Measurements from ENCODE around the gene RHBDL3. TPM values are rescaled to one million over a fixed set of nuclear protein-coding genes. Genes with fewer than 3 reads are reported as not detected.

Gene RHBDL3
- total RNA-seq, 1 experiment from 2014 or later: not detected

DNA sequence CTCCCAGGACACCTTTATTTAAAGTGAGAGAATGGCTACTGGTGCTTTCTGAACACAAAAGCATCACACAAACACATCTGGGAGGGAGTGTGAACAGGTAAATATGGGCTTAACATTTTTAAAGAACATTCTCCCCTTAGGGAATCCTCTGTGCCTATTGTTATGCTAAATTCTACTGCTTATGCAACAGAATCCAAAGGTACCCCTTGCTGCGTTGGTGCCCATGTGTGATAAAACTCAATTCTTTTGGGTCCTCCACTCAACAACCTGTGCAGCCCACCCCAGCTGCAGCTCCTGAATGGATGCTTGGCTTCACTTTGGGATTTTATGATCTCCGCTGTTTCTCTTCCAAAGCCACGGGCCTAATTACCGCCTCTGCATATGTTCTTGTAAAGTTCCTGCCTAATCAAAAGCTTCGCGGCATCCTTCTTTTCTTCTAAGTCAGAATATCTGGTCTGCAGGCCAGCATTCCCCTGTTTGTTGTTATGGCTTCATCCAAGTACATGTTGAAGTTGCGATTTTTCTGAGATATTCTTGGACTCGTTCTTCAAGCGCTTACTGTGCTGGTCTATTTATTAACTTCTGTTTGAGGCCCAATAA is 23.9 kb downstream of the RHBDL3 start:
- TF ChIP-seq, protein P1, sequence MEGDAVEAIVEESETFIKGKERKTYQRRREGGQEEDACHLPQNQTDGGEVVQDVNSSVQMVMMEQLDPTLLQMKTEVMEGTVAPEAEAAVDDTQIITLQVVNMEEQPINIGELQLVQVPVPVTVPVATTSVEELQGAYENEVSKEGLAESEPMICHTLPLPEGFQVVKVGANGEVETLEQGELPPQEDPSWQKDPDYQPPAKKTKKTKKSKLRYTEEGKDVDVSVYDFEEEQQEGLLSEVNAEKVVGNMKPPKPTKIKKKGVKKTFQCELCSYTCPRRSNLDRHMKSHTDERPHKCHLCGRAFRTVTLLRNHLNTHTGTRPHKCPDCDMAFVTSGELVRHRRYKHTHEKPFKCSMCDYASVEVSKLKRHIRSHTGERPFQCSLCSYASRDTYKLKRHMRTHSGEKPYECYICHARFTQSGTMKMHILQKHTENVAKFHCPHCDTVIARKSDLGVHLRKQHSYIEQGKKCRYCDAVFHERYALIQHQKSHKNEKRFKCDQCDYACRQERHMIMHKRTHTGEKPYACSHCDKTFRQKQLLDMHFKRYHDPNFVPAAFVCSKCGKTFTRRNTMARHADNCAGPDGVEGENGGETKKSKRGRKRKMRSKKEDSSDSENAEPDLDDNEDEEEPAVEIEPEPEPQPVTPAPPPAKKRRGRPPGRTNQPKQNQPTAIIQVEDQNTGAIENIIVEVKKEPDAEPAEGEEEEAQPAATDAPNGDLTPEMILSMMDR (IDR thresholded peaks at IDR 0.05; ENCODE audit: unreplicated experiment): no peak
- Mint-ChIP-seq H3K36me3 (ENCODE audit: insufficient read depth, unreplicated experiment) (no peaks in the 10 kb centered on the region), H3K9me3 (ENCODE audit: unreplicated experiment) (no peaks in the 10 kb centered on the region), H3K4me3 (ENCODE audit: unreplicated experiment) (no peak overlapping the region), H3K27me3 (ENCODE audit: insufficient read depth, unreplicated experiment) (peaks cover 8% of the 10 kb centered on the region), H3K27ac (ENCODE audit: low read depth, unreplicated experiment) (no peak overlapping the region), H3K4me1 (ENCODE audit: insufficient read depth, unreplicated experiment) (no peaks in the 10 kb centered on the region)
- no peak for DNase-seq (ENCODE audit: unreplicated experiment)
- POLR2A ChIA-PET: no interaction called here
- BruUV-seq (replicated peaks): no TSS peak
- CTCF ChIA-PET: no interaction called here
- intact Hi-C loops (cut with micrococcal nuclease): no loop called here

DNA sequence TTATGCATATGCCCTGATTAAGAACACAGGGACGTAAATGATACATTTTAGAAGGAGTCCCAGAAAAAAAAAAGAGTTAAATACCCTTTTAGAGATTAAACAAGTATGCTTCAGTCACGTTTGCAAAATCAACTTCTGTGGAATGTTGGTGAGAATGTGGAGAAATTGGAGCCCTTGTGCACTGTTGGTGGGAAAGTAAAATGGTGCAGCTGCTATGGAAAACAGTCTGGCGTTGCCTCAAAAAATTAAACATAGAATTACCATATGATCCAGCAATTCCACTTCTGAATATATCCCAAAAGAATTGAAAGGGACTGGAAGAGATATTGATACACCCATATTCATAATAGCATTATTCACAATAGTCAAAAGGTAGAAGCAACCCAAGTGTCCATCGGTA is 26.5 kb downstream of the RHBDL3 start:
- H3K9me3 Mint-ChIP-seq (ENCODE audit: unreplicated experiment): no peaks in the 10 kb centered on the region
- no peak overlapping the region for H3K27ac Mint-ChIP-seq (ENCODE audit: low read depth, unreplicated experiment)
- H3K4me3 Mint-ChIP-seq (ENCODE audit: unreplicated experiment): no peak overlapping the region
- H3K27me3 Mint-ChIP-seq (ENCODE audit: insufficient read depth, unreplicated experiment): no peaks in the 10 kb centered on the region
- CTCF ChIA-PET: interaction anchor here (0.7 kb wide), 1 partner anchor 13 kb away, joined by 3 read pairs; no protein-coding TSS in a partner anchor
- TF ChIP-seq, protein P1 (IDR thresholded peaks at IDR 0.05; ENCODE audit: unreplicated experiment): no peak
- DNase-seq (ENCODE audit: unreplicated experiment): no peak
- POLR2A ChIA-PET: interaction anchor here (0.6 kb wide), 1 partner anchor 9 kb away, joined by 3 read pairs; no protein-coding TSS in a partner anchor
- no peaks in the 10 kb centered on the region for H3K4me1 Mint-ChIP-seq (ENCODE audit: insufficient read depth, unreplicated experiment)
- H3K36me3 Mint-ChIP-seq (ENCODE audit: insufficient read depth, unreplicated experiment): no peaks in the 10 kb centered on the region
- no TSS peak for BruUV-seq (replicated peaks)
- intact Hi-C loops (cut with micrococcal nuclease): no loop called here

DNA sequence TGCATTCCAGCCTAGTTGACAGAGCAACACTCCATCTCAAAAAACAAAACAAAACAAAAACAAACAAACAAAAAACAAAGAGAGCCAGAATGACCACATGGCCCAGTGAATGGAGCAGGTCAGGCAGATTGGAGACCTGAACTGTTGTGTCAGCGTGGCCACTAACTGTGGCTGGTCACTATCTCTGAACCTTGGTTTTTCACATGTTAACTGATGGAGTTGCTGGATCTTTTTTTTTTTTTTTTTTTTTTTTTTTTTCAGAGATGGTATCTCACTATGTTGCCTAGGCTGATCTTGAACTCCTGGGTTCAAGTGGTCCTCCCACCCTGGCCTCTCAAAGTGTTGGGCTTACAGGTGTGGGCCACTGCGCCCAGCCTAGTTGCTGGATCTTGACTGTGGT is 31.8 kb downstream of the RHBDL3 start:
- Mint-ChIP-seq H3K4me1 (ENCODE audit: insufficient read depth, unreplicated experiment) (no peaks in the 10 kb centered on the region), H3K27ac (ENCODE audit: low read depth, unreplicated experiment) (no peak overlapping the region), H3K4me3 (ENCODE audit: unreplicated experiment) (no peak overlapping the region), H3K36me3 (ENCODE audit: insufficient read depth, unreplicated experiment) (no peaks in the 10 kb centered on the region), H3K9me3 (ENCODE audit: unreplicated experiment) (no peaks in the 10 kb centered on the region), H3K27me3 (ENCODE audit: insufficient read depth, unreplicated experiment) (no peaks in the 10 kb centered on the region)
- BruUV-seq (replicated peaks): no TSS peak
- CTCF ChIA-PET: interaction anchor here (0.7 kb wide), 1 partner anchor 23 kb away, joined by 3 read pairs; no protein-coding TSS in a partner anchor
- TF ChIP-seq, protein P1 (IDR thresholded peaks at IDR 0.05; ENCODE audit: unreplicated experiment): no peak
- no peak for DNase-seq (ENCODE audit: unreplicated experiment)
- intact Hi-C loops (cut with micrococcal nuclease): no loop called here
- POLR2A ChIA-PET: interaction anchor here (0.7 to 1.8 kb wide), 2 partner anchors 10 to 19 kb away, joined by 3 to 5 read pairs; no protein-coding TSS in a partner anchor

DNA sequence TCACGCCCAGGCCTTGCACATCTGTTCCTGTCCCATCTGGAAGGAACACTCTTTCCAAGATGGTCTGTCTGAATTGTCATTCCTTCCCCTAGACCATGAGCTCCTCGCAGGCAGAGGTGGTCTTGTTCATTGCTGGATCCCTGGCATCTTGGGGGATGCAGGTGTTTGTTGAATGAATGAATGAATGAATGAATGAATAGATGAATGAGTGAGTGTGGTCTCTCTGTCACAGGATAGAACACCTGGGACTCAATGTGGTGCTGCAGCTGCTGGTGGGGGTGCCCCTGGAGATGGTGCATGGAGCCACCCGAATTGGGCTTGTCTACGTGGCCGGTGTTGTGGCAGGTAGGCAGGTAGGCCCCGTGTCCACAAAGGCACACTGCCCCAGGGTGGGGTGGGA is 32.2 kb downstream of the RHBDL3 start:
- Mint-ChIP-seq H3K36me3 (ENCODE audit: insufficient read depth, unreplicated experiment) (no peaks in the 10 kb centered on the region), H3K27me3 (ENCODE audit: insufficient read depth, unreplicated experiment) (no peaks in the 10 kb centered on the region), H3K4me3 (ENCODE audit: unreplicated experiment) (no peak overlapping the region), H3K9me3 (ENCODE audit: unreplicated experiment) (no peaks in the 10 kb centered on the region), H3K27ac (ENCODE audit: low read depth, unreplicated experiment) (no peak overlapping the region), H3K4me1 (ENCODE audit: insufficient read depth, unreplicated experiment) (no peaks in the 10 kb centered on the region)
- BruUV-seq (replicated peaks): no TSS peak
- intact Hi-C loops (cut with micrococcal nuclease): no loop called here
- DNase-seq (ENCODE audit: unreplicated experiment): no peak
- CTCF ChIA-PET: no interaction called here
- TF ChIP-seq, protein P1 (IDR thresholded peaks at IDR 0.05; ENCODE audit: unreplicated experiment): no peak
- POLR2A ChIA-PET: interaction anchor here (0.7 kb wide), 1 partner anchor 19 kb away, joined by 3 read pairs; no protein-coding TSS in a partner anchor
